ENCODE measurements around the gene SHISA7. TPM values are rescaled to one million over a fixed set of nuclear protein-coding genes. Genes with fewer than 3 reads are reported as not detected.

The SHISA7 gene
- total and polyA plus RNA-seq, 7 donors: 0.04 to 0.41 (median 0.32) TPM; not detected in 3

DNA sequence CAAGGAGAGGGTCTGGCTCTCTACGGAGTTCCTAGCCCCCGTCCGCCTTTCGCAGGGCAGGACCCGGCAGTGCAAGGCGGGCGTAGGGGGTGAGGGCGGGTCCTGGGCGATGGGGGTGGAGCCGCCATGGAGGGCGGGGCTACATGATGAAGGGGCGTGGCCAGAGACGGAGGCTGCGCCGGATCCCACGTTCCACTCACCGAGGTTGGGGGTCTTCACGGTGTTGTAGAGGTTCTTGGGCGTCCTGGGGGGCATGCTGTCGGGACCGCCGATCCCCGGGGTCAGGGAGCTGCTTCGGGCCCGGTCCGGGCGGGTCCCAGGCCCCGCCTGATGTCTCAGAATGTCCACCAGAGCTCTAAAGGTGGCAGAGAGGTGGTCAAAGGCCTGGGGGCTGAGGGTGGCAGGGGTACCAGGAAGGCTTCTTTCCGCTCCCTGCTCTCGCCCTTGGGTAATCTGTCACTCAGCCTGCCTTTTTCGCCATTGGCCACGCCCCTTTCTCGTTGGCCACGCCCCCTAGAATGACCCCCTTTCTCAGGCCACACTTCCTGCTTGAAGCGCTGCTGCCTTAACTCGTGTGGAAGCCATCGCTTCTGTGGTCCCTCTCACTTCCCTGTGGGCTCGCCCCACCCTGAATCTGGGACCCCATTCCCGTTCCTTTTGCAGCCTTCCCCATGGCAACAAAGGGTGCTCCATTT is 2.5 kb downstream of the SHISA7 start:
- TF ChIP-seq CTCF (IDR thresholded peaks at IDR 0.05): no peak
- TF ChIP-seq POLR2AphosphoS5 (IDR thresholded peaks at IDR 0.05): no peak
- TF ChIP-seq EP300 (IDR thresholded peaks at IDR 0.05): no peak
- peaks cover 0 to 25% (median 21%) of the 10 kb centered on the region in 4 donors for H3K4me1 ChIP-seq
- DNase-seq: no peak
- 14 to 19% methylated on average over 39 of the region's 39 CpGs for whole genome bisulfite sequencing, 2 donors
- no peaks in the 10 kb centered on the region for H3K36me3 ChIP-seq
- no peaks in the 10 kb centered on the region for H3K9me3 ChIP-seq
- H3K4me3 ChIP-seq: no peak overlapping the region
- intact Hi-C loops (cut with DNase I): no loop called here
- peaks cover 67 to 100% (median 72%) of the 10 kb centered on the region in 3 donors for H3K27me3 ChIP-seq
- no peak overlapping the region for H3K27ac ChIP-seq

- Histone ChIP-seq H3K9me3 (no peaks in the 10 kb centered on the region), H3K36me3 (no peaks in the 10 kb centered on the region), H3K27me3 (peaks cover 55 to 89% (median 64%) of the 10 kb centered on the region in 3 donors), H3K27ac (no peak overlapping the region), H3K4me3 (no peak overlapping the region), H3K4me1 (peaks cover 0 to 25% (median 21%) of the 10 kb centered on the region in 4 donors)
- no peak for DNase-seq
- 72 to 79% methylated on average over 5 of the region's 5 CpGs for WGBS, 2 donors
- intact Hi-C loops (cut with DNase I): no loop called here
- TF ChIP-seq EP300 (IDR thresholded peaks at IDR 0.05) (no peak), CTCF (IDR thresholded peaks at IDR 0.05) (no peak), POLR2A (IDR thresholded peaks at IDR 0.05) (no peak), POLR2AphosphoS5 (IDR thresholded peaks at IDR 0.05) (no peak)
Measured at GRCh38 chr19:55439052-55439451, 4.0 kb downstream of the SHISA7 start.

- no peak for DNase-seq
- Histone ChIP-seq H3K36me3 (no peaks in the 10 kb centered on the region), H3K4me1 (peaks cover 0 to 21% (median 16%) of the 10 kb centered on the region in 4 donors), H3K4me3 (no peak overlapping the region), H3K27ac (no peak overlapping the region), H3K27me3 (peaks cover 58 to 89% (median 64%) of the 10 kb centered on the region in 3 donors), H3K9me3 (no peaks in the 10 kb centered on the region)
- WGBS, 2 donors: 3% methylated on average over 17 of the region's 17 CpGs
- intact Hi-C loops (cut with DNase I): no loop called here
- TF ChIP-seq EP300 (IDR thresholded peaks at IDR 0.05) (no peak), POLR2AphosphoS5 (IDR thresholded peaks at IDR 0.05) (no peak), POLR2A (IDR thresholded peaks at IDR 0.05) (no peak), CTCF (IDR thresholded peaks at IDR 0.05) (no peak)
Measured at GRCh38 chr19:55437410-55437809, 5.7 kb downstream of the SHISA7 start.

GRCh38 chr19:55436847-55437246 is 6.3 kb downstream of the SHISA7 start:
- DNase-seq: no peak
- WGBS, 2 donors: 43 to 53% methylated on average over 8 of the region's 8 CpGs
- no peak for TF ChIP-seq CTCF (IDR thresholded peaks at IDR 0.05)
- Histone ChIP-seq H3K9me3 (no peaks in the 10 kb centered on the region), H3K4me3 (no peak overlapping the region), H3K4me1 (peaks cover 0 to 15% (median 11%) of the 10 kb centered on the region in 4 donors), H3K27me3 (peaks cover 56 to 89% (median 64%) of the 10 kb centered on the region in 3 donors), H3K27ac (no peak overlapping the region), H3K36me3 (no peaks in the 10 kb centered on the region)
- intact Hi-C loops (cut with DNase I): no loop called here

- Histone ChIP-seq H3K27me3 (peaks cover 43 to 89% (median 64%) of the 10 kb centered on the region in 3 donors), H3K36me3 (no peaks in the 10 kb centered on the region), H3K27ac (no peak overlapping the region), H3K4me1 (no peaks in the 10 kb centered on the region), H3K4me3 (no peak overlapping the region), H3K9me3 (no peaks in the 10 kb centered on the region)
- intact Hi-C loops (cut with DNase I): no loop called here
- TF ChIP-seq CTCF (IDR thresholded peaks at IDR 0.05): no peak
- TF ChIP-seq POLR2A (IDR thresholded peaks at IDR 0.05): no peak
- TF ChIP-seq POLR2AphosphoS5 (IDR thresholded peaks at IDR 0.05): no peak
- no peak for TF ChIP-seq EP300 (IDR thresholded peaks at IDR 0.05)
- 94 to 98% methylated on average over 4 of the region's 4 CpGs for WGBS, 2 donors
- DNase-seq: no peak
Measured at GRCh38 chr19:55435020-55435419, 8.1 kb downstream of the SHISA7 start.
